Activated CD8-positive, alpha-beta T cell treated with anti-CD3 and anti-CD28 coated beads for 36 hours (primary cell): ENCODE data around the gene MBD5. TPM values are rescaled to one million over a fixed set of nuclear protein-coding genes. Genes with fewer than 3 reads are reported as not detected.

ENCODE experiments used
- ATAC-seq: fragments of 200-7000 bp; cut with Tn5 transposase; one replicate; pipeline ENCODE4 v1.10.0; 2021; ENCODE audit warnings: mild to moderate bottlenecking, moderate library complexity
- CTCF ChIA-PET: fragments of 350-600 bp; sonication (Branson Sonifier 250); formaldehyde crosslinking; loops from one replicate; lab custom pipeline; 2021; ENCODE audit warnings: antibody characterized with exemption; lab: Charles Lee
- POLR2A ChIA-PET: fragments of 350-600 bp; sonication (Branson Sonifier 250); formaldehyde crosslinking; loops from one replicate; lab custom pipeline; 2021; ENCODE audit warnings: antibody characterized with exemption; lab: Charles Lee
- DNase-seq: peaks from one replicate; pipeline ENCODE4 v3.0.0-alpha.2; 2020
- H3K27ac Mint-ChIP-seq: one replicate; pipeline ENCODE4 v1.8.0; 2021; ENCODE audit warnings: mild to moderate bottlenecking, mixed read lengths
- H3K27me3 Mint-ChIP-seq: one replicate; pipeline ENCODE4 v1.8.0; 2021; ENCODE audit warnings: mixed read lengths
- H3K36me3 Mint-ChIP-seq: one replicate; pipeline ENCODE4 v1.8.0; 2021; ENCODE audit warnings: low read depth, mixed read lengths
- H3K4me1 Mint-ChIP-seq: one replicate; pipeline ENCODE4 v1.8.0; 2021; ENCODE audit warnings: low read depth, mixed read lengths
- H3K4me3 Mint-ChIP-seq: one replicate; pipeline ENCODE4 v1.8.0; 2021; ENCODE audit warnings: mild to moderate bottlenecking, moderate library complexity, mixed read lengths
- H3K9me3 Mint-ChIP-seq: one replicate; pipeline ENCODE4 v1.8.0; 2021; ENCODE audit warnings: mixed read lengths
- CTCF ChIP-seq: fragments of 200-600 bp; IDR thresholded peaks from one replicate; pipeline ENCODE4 v1.8.0; 2022; ENCODE audit warnings: antibody characterized with exemption, mild to moderate bottlenecking
- intact Hi-C: fragments of 100-400 bp; cut with micrococcal nuclease; formaldehyde crosslinking; loops from one replicate; pipeline ENCODE4 v1.10.0; 2022
- total RNA-seq, 2 experiments: library from RNA; stranded (reverse); gene quantifications; one replicate each; pipeline ENCODE4 v1.2.3, GENCODE V29; 2021

MBD5 gene
- total RNA-seq, 2 experiments from 2014 or later = 16.6 to 17.9 TPM

- Mint-ChIP-seq H3K9me3 (peaks cover 19% of the 10 kb centered on the region), H3K36me3 (peaks cover 43% of the 10 kb centered on the region), H3K27me3 (no peaks in the 10 kb centered on the region), H3K4me1 (peaks cover 2% of the 10 kb centered on the region), H3K4me3 (no peak overlapping the region), H3K27ac (no peak overlapping the region)
- TF ChIP-seq CTCF = no peak
- ChIA-PET POLR2A (no interaction called here), CTCF (interaction anchor here (0.6 kb wide), 1 partner anchor 200 kb away, joined by 3 read pairs; no protein-coding TSS in a partner anchor)
- ATAC-seq = no peak
- DNase-seq = no peak
- intact Hi-C loops = no loop called here
Observed at GRCh38 chr2:148257276-148257675, 236.4 kb downstream of the MBD5 start.

- no peak for ATAC-seq
- peaks cover 37% of the 10 kb centered on the region for H3K36me3 Mint-ChIP-seq
- H3K4me3 Mint-ChIP-seq = no peak overlapping the region
- ChIA-PET POLR2A (no interaction called here), CTCF (interaction anchor here (0.6 kb wide), 1 partner anchor 201 kb away, joined by 3 read pairs; no protein-coding TSS in a partner anchor)
- peaks cover 15% of the 10 kb centered on the region for H3K9me3 Mint-ChIP-seq
- TF ChIP-seq CTCF = no peak
- no peaks in the 10 kb centered on the region for H3K27me3 Mint-ChIP-seq
- intact Hi-C loops = no loop called here
- no peak overlapping the region for H3K27ac Mint-ChIP-seq
- no peak for DNase-seq
- peaks cover 2% of the 10 kb centered on the region for H3K4me1 Mint-ChIP-seq
Observed at GRCh38 chr2:148258124-148258523, 237.2 kb downstream of the MBD5 start.

- no peak for TF ChIP-seq CTCF
- peak; percentile 19 for DNase-seq
- H3K36me3 Mint-ChIP-seq = peaks cover 25% of the 10 kb centered on the region
- ChIA-PET POLR2A (no interaction called here), CTCF (no interaction called here)
- no peak overlapping the region for H3K27ac Mint-ChIP-seq
- H3K4me3 Mint-ChIP-seq = no peak overlapping the region
- peaks cover 8% of the 10 kb centered on the region for H3K9me3 Mint-ChIP-seq
- H3K27me3 Mint-ChIP-seq = no peaks in the 10 kb centered on the region
- intact Hi-C loops = no loop called here
- ATAC-seq = no peak
- peaks cover 2% of the 10 kb centered on the region for H3K4me1 Mint-ChIP-seq
Observed at GRCh38 chr2:148259674-148260073, 238.8 kb downstream of the MBD5 start.

- no peak for ATAC-seq
- H3K9me3 Mint-ChIP-seq = peaks cover 6% of the 10 kb centered on the region
- TF ChIP-seq CTCF = no peak
- no peak overlapping the region for H3K27ac Mint-ChIP-seq
- POLR2A ChIA-PET = interaction anchor here (0.6 to 1.3 kb wide), 2 partner anchors 8 to 9 kb away, joined by 3 read pairs; no protein-coding TSS in a partner anchor
- intact Hi-C loops = no loop called here
- CTCF ChIA-PET = no interaction called here
- H3K36me3 Mint-ChIP-seq = peaks cover 7% of the 10 kb centered on the region
- H3K27me3 Mint-ChIP-seq = no peaks in the 10 kb centered on the region
- DNase-seq = no peak
- peaks cover 2% of the 10 kb centered on the region for H3K4me1 Mint-ChIP-seq
- no peak overlapping the region for H3K4me3 Mint-ChIP-seq
Observed at GRCh38 chr2:148263890-148264289, 243.0 kb downstream of the MBD5 start.

- intact Hi-C loops = no loop called here
- DNase-seq (no peak), ATAC-seq (no peak)
- Mint-ChIP-seq H3K36me3 (no peaks in the 10 kb centered on the region), H3K27ac (no peak overlapping the region), H3K4me3 (no peak overlapping the region), H3K27me3 (no peaks in the 10 kb centered on the region), H3K9me3 (no peaks in the 10 kb centered on the region), H3K4me1 (no peaks in the 10 kb centered on the region)
- TF ChIP-seq CTCF = no peak
- ChIA-PET POLR2A (interaction anchor here (1.1 kb wide), 1 partner anchor 10 kb away, joined by 3 read pairs; no protein-coding TSS in a partner anchor), CTCF (no interaction called here)
Observed at GRCh38 chr2:148273158-148273691, 252.3 kb downstream of the MBD5 start.
